Bronchial epithelial cell (primary cell): ENCODE data around the gene CABLES2. TPM values are rescaled to one million over a fixed set of nuclear protein-coding genes. Genes with fewer than 3 reads are reported as not detected.

ENCODE experiments used
- DNase-seq: peaks from one replicate; pipeline ENCODE4 v3.0.0-alpha.2; 2010; ENCODE audit warnings: low read depth
- FAIRE-seq: peaks from 2 replicates; lab custom pipeline; 2011; peaks lifted over from hg19 to GRCh38; lab: Jason Lieb, UNC
- H3K27me3 ChIP-seq: 2 replicates; pipeline ENCODE4 v1.5.1; 2011; ENCODE audit warnings: low read length; ENCODE audit not compliant: control insufficient read depth, insufficient read depth
- H3K36me3 ChIP-seq: 2 replicates; pipeline ENCODE4 v1.5.1; 2011; ENCODE audit warnings: low read length; ENCODE audit not compliant: control insufficient read depth, insufficient read depth
- H3K4me3 ChIP-seq: 2 replicates; pipeline ENCODE4 v1.5.1; 2011; ENCODE audit warnings: mild to moderate bottlenecking, low read depth, low read length, control low read depth
- total RNA-seq: library from RNA; depleted of rRNA; stranded (reverse); fragments of >200 nt; gene quantifications from 2 replicates; pipeline ENCODE4 v1.2.1, GENCODE V29; 2014
- TF ChIP-seq, protein P1 (sequence below): IDR thresholded peaks from 2 replicates; pipeline ENCODE4 v1.5.1; 2011; ENCODE audit warnings: mild to moderate bottlenecking, moderate library complexity, low read length, control low read depth, inconsistent platforms; ENCODE audit not compliant: insufficient read depth, severe bottlenecking

CABLES2 gene
- total RNA-seq, 1 donor from 2014 or later = 1.3 TPM

DNA sequence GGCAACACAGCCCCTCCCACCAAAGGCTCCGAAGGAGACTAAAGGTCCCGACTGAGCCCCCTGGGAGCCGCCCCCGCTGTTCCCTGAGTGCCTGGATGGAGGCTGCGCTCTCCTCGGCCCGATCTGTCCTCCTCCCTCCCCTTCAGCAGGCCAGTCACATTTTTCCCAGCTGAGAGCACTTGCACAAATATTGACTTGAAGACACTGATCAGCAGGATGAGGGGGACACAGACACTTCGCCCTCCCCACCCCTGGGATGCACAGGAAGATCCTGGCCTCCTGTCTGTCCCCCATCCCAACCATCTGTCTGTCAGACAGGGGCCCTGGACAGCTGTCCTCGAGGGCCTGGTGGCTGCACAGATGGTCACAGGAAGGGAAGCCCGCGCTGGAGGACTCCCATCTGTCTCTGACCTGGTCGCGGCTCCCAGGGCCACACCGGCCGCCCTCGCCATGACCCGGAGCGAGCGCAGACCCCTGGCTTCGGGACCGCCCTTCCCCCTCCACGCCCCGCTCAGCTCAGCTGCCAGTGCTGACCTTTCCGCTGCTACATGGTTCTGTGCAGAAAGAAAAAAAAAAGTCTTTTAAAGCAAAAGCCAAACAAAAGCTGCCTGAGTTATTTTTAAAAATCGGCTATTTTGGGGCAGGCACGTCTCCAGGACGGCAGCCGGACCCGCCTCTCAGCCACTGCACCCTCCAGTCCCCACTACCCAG is 51.1 kb downstream of the CABLES2 start:
- Histone ChIP-seq H3K4me3 (no peak overlapping the region), H3K27me3 (no peaks in the 10 kb centered on the region), H3K36me3 (peaks cover 32% of the 10 kb centered on the region)
- no peak for FAIRE-seq
- TF ChIP-seq, protein P1, sequence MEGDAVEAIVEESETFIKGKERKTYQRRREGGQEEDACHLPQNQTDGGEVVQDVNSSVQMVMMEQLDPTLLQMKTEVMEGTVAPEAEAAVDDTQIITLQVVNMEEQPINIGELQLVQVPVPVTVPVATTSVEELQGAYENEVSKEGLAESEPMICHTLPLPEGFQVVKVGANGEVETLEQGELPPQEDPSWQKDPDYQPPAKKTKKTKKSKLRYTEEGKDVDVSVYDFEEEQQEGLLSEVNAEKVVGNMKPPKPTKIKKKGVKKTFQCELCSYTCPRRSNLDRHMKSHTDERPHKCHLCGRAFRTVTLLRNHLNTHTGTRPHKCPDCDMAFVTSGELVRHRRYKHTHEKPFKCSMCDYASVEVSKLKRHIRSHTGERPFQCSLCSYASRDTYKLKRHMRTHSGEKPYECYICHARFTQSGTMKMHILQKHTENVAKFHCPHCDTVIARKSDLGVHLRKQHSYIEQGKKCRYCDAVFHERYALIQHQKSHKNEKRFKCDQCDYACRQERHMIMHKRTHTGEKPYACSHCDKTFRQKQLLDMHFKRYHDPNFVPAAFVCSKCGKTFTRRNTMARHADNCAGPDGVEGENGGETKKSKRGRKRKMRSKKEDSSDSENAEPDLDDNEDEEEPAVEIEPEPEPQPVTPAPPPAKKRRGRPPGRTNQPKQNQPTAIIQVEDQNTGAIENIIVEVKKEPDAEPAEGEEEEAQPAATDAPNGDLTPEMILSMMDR = no peak
- no peak for DNase-seq

DNA sequence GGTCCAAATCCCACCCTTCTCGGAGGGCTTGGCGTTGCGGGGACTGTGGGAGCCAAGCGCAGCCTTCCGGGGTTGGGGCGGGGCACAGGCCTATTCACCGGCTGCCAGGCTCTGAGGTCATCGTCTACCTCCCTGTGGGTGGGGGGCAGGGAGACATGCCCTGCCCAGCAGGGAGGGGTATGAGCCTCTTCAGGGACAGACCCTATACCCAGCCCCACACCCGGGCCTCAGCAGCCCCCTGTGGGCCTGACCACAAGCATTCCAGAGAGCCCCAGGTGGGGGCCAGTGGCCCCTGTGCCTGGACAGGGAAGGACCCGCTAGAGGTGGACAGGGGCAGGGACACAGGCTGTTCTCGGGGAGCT is 51.6 kb downstream of the CABLES2 start:
- TF ChIP-seq, protein P1 = no peak
- H3K27me3 ChIP-seq = no peaks in the 10 kb centered on the region
- no peak overlapping the region for H3K4me3 ChIP-seq
- peak; percentile 50 for DNase-seq
- FAIRE-seq = no peak
- peaks cover 27% of the 10 kb centered on the region for H3K36me3 ChIP-seq

- FAIRE-seq = no peak
- DNase-seq = no peak
- Histone ChIP-seq H3K36me3 (peaks cover 28% of the 10 kb centered on the region), H3K27me3 (no peaks in the 10 kb centered on the region), H3K4me3 (no peak overlapping the region)
- TF ChIP-seq, protein P1 = no peak
These were observed 52.2 kb downstream of the CABLES2 start for GRCh38 chr20:62354811-62355341.

- FAIRE-seq = no peak
These were observed 52.9 kb downstream of the CABLES2 start for GRCh38 chr20:62354031-62354808.

DNA sequence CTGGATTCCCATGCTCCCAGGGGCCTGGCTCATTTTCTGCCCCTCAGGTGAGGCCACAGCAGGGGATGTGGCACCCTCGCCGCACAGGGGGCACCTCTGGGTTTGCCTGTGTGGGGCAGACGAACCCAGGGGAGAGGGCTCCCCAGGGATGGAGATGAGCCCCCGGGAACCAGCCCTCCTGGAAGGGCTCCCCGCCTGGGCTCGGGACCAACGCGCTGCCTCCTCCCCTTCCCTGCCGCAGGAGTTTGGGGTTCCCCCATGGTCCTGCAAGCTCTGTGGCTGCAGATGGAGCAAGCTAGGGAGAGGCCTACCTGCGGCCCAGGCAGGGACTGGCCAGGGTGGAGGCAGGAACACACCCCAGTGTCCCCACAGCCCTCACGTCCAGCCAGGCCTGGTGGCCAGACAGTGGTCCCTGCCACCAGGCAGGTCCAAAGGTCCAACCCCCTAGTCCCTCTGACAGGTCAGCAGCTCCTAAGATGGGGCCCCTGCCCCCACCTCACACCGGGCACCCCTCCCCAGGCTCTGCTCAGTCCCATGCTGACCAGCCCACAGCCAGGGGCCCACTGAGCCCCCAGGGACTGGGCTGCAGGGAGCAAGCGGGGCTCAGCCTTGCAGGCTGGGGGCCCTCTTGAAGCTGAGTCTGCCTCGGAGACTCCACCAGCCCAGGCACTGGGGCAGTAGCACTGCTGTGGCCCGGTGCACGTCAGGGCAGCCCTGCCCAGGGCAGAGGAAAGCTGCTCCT is 53.6 kb downstream of the CABLES2 start:
- H3K27me3 ChIP-seq = no peaks in the 10 kb centered on the region
- DNase-seq (no peak), FAIRE-seq (no peak)
- TF ChIP-seq, protein P1 = no peak
- H3K4me3 ChIP-seq = no peak overlapping the region
- peaks cover 26% of the 10 kb centered on the region for H3K36me3 ChIP-seq

More at GRCh38 chr20:62354031-62354808, 52.9 kb downstream of the CABLES2 start:
- Histone ChIP-seq H3K4me3 (no peak overlapping the region), H3K36me3 (peaks cover 27% of the 10 kb centered on the region), H3K27me3 (no peaks in the 10 kb centered on the region)
- no peak for DNase-seq
- TF ChIP-seq, protein P1 = no peak
